Karpas-422 (cell line): ENCODE results near the gene EFS. TPM values are rescaled to one million over a fixed set of nuclear protein-coding genes. Genes with fewer than 3 reads are reported as not detected.

Source experiments
- DNase-seq: peaks from one replicate; pipeline ENCODE4 v3.0.0-alpha.2; 2015
- H2AFZ ChIP-seq: fragments of 200-600 bp; sonication (generic); 2 replicates; pipeline ENCODE4 v1.6.1; 2014; ENCODE audit warnings: antibody characterized with exemption, low read length, mixed read lengths
- H3K27ac ChIP-seq: fragments of 200-600 bp; sonication (generic); 2 replicates; pipeline ENCODE4 v1.5.1; 2014; ENCODE audit warnings: mild to moderate bottlenecking, low read length, moderate library complexity
- H3K27me3 ChIP-seq: fragments of 200-600 bp; sonication (generic); 2 replicates; pipeline ENCODE4 v1.6.1; 2014; ENCODE audit warnings: low read length, mixed read lengths
- H3K36me3 ChIP-seq: fragments of 200-600 bp; sonication (generic); 2 replicates; pipeline ENCODE4 v1.6.1; 2014; ENCODE audit warnings: low read length, mixed read lengths; ENCODE audit not compliant: insufficient read depth
- H3K4me1 ChIP-seq: fragments of 200-600 bp; sonication (generic); 2 replicates; pipeline ENCODE4 v1.6.1; 2014; ENCODE audit warnings: mild to moderate bottlenecking, low read length, mixed read lengths
- H3K4me2 ChIP-seq: fragments of 200-600 bp; sonication (generic); 2 replicates; pipeline ENCODE4 v1.6.1; 2014; ENCODE audit warnings: low read length, low read depth, mild to moderate bottlenecking; ENCODE audit not compliant: poor library complexity, severe bottlenecking
- H3K4me3 ChIP-seq: fragments of 200-600 bp; sonication (generic); 2 replicates; pipeline ENCODE4 v1.5.1; 2014; ENCODE audit warnings: mild to moderate bottlenecking, antibody characterized with exemption, low read length, mixed read lengths
- H3K79me2 ChIP-seq: fragments of 200-600 bp; sonication (generic); 2 replicates; pipeline ENCODE4 v1.6.1; 2014; ENCODE audit warnings: mild to moderate bottlenecking, low read length, mixed read lengths
- H3K9ac ChIP-seq: fragments of 200-600 bp; sonication (generic); 2 replicates; pipeline ENCODE4 v1.6.0; 2014; ENCODE audit warnings: low read length
- H3K9me2 ChIP-seq: fragments of 200-600 bp; sonication (generic), shearing (Covaris generic); replicated peaks from 2 replicates; pipeline ENCODE4 v1.6.0; 2014; ENCODE audit warnings: mild to moderate bottlenecking, low read length, moderate library complexity; ENCODE audit not compliant: insufficient read depth
- H3K9me3 ChIP-seq: fragments of 300-700, 200-600 bp; sonication (generic); 2 replicates; pipeline ENCODE4 v1.6.1; 2014; ENCODE audit warnings: low read length, mixed read lengths
- H4K20me1 ChIP-seq: fragments of 200-600 bp; sonication (generic); 2 replicates; pipeline ENCODE4 v1.6.1; 2014; ENCODE audit warnings: mild to moderate bottlenecking, antibody characterized with exemption, low read length, low read depth; ENCODE audit not compliant: insufficient read depth
- total RNA-seq: library from RNA; depleted of rRNA; stranded (reverse); fragments of >200 nt; shearing (Covaris generic); gene quantifications from 2 replicates; pipeline ENCODE4 v1.2.3, GENCODE V29; 2014; ENCODE audit warnings: low replicate concordance; rRNA removed

The EFS gene, protein sequence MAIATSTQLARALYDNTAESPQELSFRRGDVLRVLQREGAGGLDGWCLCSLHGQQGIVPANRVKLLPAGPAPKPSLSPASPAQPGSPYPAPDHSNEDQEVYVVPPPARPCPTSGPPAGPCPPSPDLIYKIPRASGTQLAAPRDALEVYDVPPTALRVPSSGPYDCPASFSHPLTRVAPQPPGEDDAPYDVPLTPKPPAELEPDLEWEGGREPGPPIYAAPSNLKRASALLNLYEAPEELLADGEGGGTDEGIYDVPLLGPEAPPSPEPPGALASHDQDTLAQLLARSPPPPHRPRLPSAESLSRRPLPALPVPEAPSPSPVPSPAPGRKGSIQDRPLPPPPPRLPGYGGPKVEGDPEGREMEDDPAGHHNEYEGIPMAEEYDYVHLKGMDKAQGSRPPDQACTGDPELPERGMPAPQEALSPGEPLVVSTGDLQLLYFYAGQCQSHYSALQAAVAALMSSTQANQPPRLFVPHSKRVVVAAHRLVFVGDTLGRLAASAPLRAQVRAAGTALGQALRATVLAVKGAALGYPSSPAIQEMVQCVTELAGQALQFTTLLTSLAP
- not detected in 2 replicates for total RNA-seq

DNA sequence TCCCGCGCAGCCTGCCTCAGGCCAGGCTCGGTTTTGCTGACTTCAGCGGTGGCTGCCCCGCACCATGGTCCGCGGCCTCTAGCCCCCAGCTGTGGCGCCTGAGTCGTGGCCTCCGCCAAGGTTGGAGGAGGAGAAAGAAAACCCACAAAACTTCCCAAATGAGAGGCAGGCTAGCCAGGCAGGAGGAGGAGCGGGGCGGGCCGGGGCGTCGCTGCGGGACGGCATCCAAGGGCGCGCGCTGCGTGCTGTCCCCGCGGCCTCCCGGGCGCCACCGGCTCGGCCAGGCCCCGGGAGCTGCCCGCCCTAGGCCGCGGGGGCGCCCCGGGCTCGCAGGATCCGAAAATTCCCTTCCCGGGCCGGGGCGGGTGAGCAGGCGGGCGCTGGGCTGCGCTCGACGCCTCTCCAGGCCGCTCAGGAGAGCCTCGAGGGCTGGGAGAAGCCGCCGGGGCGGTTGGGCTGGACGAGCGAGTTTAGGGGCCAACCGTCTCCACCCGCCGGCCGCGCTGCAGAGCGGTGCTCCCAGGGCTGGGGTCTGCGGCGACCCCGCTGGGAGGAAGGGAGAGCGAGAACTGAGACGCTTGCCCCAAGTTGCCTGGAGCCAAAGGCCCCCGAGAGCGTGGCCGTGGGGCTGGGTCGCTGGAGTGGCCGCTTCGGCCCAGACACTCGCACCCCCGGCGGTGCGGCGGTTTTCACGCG lies at the start of gene EFS:
Gene EFS, minus strand, starts transcription at position 137 of the 696 bp plus-strand sequence. CDS start 147 bp downstream, outside the sequence.
- no peak within 1 kb of the TSS for H2AFZ ChIP-seq
- H3K27me3 ChIP-seq = no peaks in the 10 kb centered on the region
- H3K79me2 ChIP-seq = no peaks in the 10 kb centered on the region
- no peak for DNase-seq
- no peak within 1 kb of the TSS for H3K4me3 ChIP-seq
- no peak within 1 kb of the TSS for H3K27ac ChIP-seq
- no peaks in the 10 kb centered on the region for H3K9me2 ChIP-seq
- H3K4me2 ChIP-seq = no peak within 1 kb of the TSS
- no peaks in the 10 kb centered on the region for H4K20me1 ChIP-seq
- H3K9me3 ChIP-seq = no peaks in the 10 kb centered on the region
- no peak within 1 kb of the TSS for H3K9ac ChIP-seq
- no peaks in the 10 kb centered on the region for H3K36me3 ChIP-seq
- H3K4me1 ChIP-seq = no peaks in the 10 kb centered on the region

- Histone ChIP-seq H4K20me1 (no peaks in the 10 kb centered on the region), H3K79me2 (no peaks in the 10 kb centered on the region), H3K9me2 (no peaks in the 10 kb centered on the region), H3K4me2 (no peak overlapping the region), H3K36me3 (no peaks in the 10 kb centered on the region), H3K9me3 (no peaks in the 10 kb centered on the region), H3K4me3 (no peak overlapping the region), H3K27ac (no peak overlapping the region), H3K27me3 (no peaks in the 10 kb centered on the region), H2AFZ (no peak overlapping the region), H3K9ac (no peak overlapping the region), H3K4me1 (no peaks in the 10 kb centered on the region)
- DNase-seq = no peak
Measured at GRCh38 chr14:23414254-23414653, 49.3 kb upstream of the EFS start.

- no peaks in the 10 kb centered on the region for H3K36me3 ChIP-seq
- H3K9me3 ChIP-seq = no peaks in the 10 kb centered on the region
- H3K4me1 ChIP-seq = 0 out of 2 replicates have a peak, but pooled peaks cover 3% of the 10 kb centered on the region
- no peaks in the 10 kb centered on the region for H3K79me2 ChIP-seq
- no peaks in the 10 kb centered on the region for H3K9me2 ChIP-seq
- no peaks in the 10 kb centered on the region for H4K20me1 ChIP-seq
- no peak overlapping the region for H3K9ac ChIP-seq
- DNase-seq = no peak
- H2AFZ ChIP-seq = no peak overlapping the region
- H3K4me3 ChIP-seq = no peak overlapping the region
- no peak overlapping the region for H3K27ac ChIP-seq
- H3K4me2 ChIP-seq = no peak overlapping the region
- H3K27me3 ChIP-seq = no peaks in the 10 kb centered on the region
Measured at GRCh38 chr14:23413681-23414080, 48.7 kb upstream of the EFS start.

DNA sequence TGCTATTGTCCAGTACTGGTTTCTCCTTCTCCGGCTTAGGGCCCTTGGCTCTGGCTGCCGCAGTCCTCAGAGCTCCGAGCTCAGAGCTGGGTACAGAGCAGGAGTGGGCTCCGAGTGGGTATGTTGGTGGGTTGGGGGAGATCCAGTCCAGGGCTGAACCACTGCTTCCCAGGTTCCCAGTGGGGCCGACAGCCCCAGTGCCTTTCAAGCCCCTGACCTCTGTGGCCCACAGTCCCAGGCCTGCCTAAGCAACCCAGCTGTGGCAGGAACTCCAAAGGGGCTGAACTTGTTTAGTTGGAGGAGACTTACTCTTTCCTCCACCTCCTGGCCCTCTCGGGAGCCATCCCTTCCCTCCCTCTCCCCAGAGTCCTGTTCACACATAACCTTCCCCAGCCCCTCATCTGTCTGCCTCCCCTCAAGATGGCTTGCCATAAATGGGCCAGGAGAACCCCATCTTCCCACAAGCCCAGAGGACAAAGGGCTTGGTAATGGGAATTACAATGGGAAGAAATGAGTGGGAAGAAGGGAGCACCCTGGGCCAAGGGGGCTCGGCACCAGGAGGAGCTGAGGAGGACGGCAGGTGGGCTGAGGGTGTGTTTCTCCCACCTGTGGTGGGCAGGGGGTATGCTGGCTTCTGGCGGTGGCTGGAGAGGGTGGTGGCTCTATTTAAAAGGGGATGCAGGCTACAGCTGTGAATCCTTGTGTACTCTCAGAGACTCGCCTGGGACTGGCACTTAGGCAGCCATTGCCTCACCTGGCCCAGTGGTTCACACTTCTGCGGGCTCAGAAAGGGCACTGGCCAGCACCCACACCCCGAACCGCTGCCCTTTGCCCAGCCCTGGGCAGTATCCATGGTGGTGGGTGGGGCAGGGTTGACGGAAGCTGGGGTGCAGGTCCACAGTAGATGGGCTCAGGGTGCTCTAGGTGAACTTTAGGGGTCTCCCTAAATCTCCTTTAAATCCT lies 46.9 kb upstream of the EFS start:
- Histone ChIP-seq H3K9me2 (no peaks in the 10 kb centered on the region), H3K9ac (no peak overlapping the region), H2AFZ (no peak overlapping the region), H3K4me3 (no peak overlapping the region), H4K20me1 (no peaks in the 10 kb centered on the region; the same call in 1 of the 2 replicates), H3K36me3 (no peaks in the 10 kb centered on the region), H3K27me3 (no peaks in the 10 kb centered on the region), H3K9me3 (no peaks in the 10 kb centered on the region), H3K27ac (no peak overlapping the region), H3K4me2 (no peak overlapping the region), H3K79me2 (no peaks in the 10 kb centered on the region), H3K4me1 (0 out of 2 replicates have a peak, but pooled peaks cover 3% of the 10 kb centered on the region)
- DNase-seq = no peak

DNA sequence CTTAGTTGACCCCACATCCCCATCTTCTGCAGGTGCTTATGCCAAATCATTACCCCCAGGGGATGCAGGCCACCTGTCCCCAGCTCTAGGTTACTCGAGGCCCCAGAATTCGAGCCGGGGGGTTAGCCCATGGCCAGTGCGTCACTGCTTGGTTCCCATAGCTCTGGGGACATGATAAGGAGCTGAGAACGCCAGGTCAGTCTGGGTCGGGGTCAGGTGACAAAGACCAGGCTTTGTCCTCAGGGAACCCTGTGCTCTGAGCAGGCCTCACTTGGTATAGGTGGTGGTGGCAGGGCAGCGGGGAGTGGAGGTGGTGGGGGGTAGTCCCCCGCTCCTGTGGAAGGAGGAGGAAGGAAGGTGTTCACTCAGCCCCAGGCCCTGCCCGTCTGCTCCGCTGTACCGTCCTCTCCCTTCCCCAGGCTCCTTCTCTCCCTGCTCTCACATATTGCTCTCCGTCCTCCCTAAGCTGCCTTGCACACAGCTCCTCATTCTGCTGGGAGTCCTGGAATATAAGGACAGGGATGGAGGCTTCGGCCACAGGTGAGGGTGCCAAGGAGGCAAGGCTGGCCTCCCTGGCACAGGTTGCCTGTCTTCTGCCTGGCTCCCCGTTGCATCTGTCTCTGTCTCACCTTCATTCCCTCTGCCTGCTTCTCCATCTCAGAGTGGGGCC lies 45.1 kb upstream of the EFS start:
- Histone ChIP-seq H3K27me3 (no peaks in the 10 kb centered on the region), H3K4me1 (peaks cover 19% of the 10 kb centered on the region), H3K9ac (no peak overlapping the region), H3K4me2 (no peak overlapping the region), H3K9me2 (no peaks in the 10 kb centered on the region), H4K20me1 (no peaks in the 10 kb centered on the region; the same call in 1 of the 2 replicates), H3K36me3 (no peaks in the 10 kb centered on the region), H3K4me3 (no peak overlapping the region), H3K9me3 (no peaks in the 10 kb centered on the region), H3K27ac (no peak overlapping the region), H3K79me2 (no peaks in the 10 kb centered on the region), H2AFZ (no peak overlapping the region)
- no peak for DNase-seq

DNA sequence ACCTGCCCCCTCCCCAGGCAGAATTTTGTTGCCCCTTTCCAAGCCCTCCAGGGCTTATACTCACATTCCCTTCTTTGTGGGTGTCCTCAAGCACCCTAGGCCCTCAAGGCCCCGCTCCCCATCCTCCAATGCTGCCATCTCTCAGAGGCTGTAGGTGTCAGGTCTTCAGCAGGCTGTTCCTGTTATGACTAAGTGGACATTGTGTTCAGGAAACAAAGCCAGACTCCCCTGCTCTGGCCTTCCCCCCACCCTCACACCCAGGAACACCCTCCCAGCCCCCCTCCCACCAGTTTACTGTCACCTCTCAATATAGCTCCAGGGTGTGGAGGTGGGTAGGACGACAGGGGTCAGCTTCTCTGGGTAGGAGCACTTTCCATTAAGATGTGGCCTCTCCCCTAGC lies 44.5 kb upstream of the EFS start:
- Histone ChIP-seq H4K20me1 (no peaks in the 10 kb centered on the region; the same call in 1 of the 2 replicates), H2AFZ (no peak overlapping the region), H3K4me3 (no peak overlapping the region), H3K36me3 (no peaks in the 10 kb centered on the region), H3K79me2 (no peaks in the 10 kb centered on the region), H3K4me1 (peaks cover 19% of the 10 kb centered on the region), H3K27me3 (no peaks in the 10 kb centered on the region), H3K9ac (no peak overlapping the region), H3K27ac (no peak overlapping the region), H3K9me2 (no peaks in the 10 kb centered on the region), H3K9me3 (no peaks in the 10 kb centered on the region), H3K4me2 (no peak overlapping the region)
- DNase-seq = no peak

- Histone ChIP-seq H3K9ac (no peak overlapping the region), H3K4me2 (no peak overlapping the region)
Measured at GRCh38 chr14:23408307-23408630, 43.3 kb upstream of the EFS start.

More at GRCh38 chr14:23408307-23408630, 43.3 kb upstream of the EFS start:
- Histone ChIP-seq H3K79me2 (no peaks in the 10 kb centered on the region), H3K27ac (no peak overlapping the region), H3K9me3 (no peaks in the 10 kb centered on the region), H3K36me3 (no peaks in the 10 kb centered on the region), H3K27me3 (no peaks in the 10 kb centered on the region), H3K9me2 (no peaks in the 10 kb centered on the region), H3K4me3 (no peak overlapping the region), H2AFZ (no peak overlapping the region), H3K4me1 (peaks cover 19% of the 10 kb centered on the region), H4K20me1 (peaks cover 5% of the 10 kb centered on the region; the same call in 1 of the 2 replicates)
- DNase-seq = no peak
